Measurements from ENCODE around the gene NEK7.

- TF ChIP-seq CTCF (IDR thresholded peaks at IDR 0.05) (no peak), EP300 (IDR thresholded peaks at IDR 0.05) (no peak), POLR2A (IDR thresholded peaks at IDR 0.05) (no peak)
Observed at GRCh38 chr1:198281911-198282310, 125.1 kb downstream of the NEK7 start.

Data from ovary (tissue), 3 donors.